Central memory CD8-positive, alpha-beta T cell (primary cell): Measurements from ENCODE around the gene PANX3.

Experiments used
- ATAC-seq: fragments of 150-1000 bp; cut with Tn5 transposase; replicated peaks from 2 replicates; pipeline ENCODE4 v1.10.0; 2022; ENCODE audit warnings: mild to moderate bottlenecking, moderate FRiP score, moderate number of reproducible peaks; ENCODE audit not compliant: poor library complexity, severe bottlenecking; ENCODE audit errors: extremely low read depth
- DNase-seq, 2 donors: peaks; one replicate each; pipeline ENCODE4 v3.0.0; 2021; ENCODE audit warnings: low spot score in 2 of 2
- H3K27ac Mint-ChIP-seq: one replicate; pipeline ENCODE4 v1.8.0; 2022; ENCODE audit warnings: low read depth, mild to moderate bottlenecking, moderate library complexity, mixed read lengths
- H3K27me3 Mint-ChIP-seq: one replicate; pipeline ENCODE4 v1.8.0; 2022; ENCODE audit warnings: mixed read lengths
- H3K36me3 Mint-ChIP-seq: one replicate; pipeline ENCODE4 v1.8.0; 2022; ENCODE audit warnings: mild to moderate bottlenecking, moderate library complexity, mixed read lengths; ENCODE audit not compliant: insufficient read depth
- H3K4me1 Mint-ChIP-seq: one replicate; pipeline ENCODE4 v1.8.0; 2022; ENCODE audit warnings: mixed read lengths
- H3K4me3 Mint-ChIP-seq: one replicate; pipeline ENCODE4 v1.8.0; 2022; ENCODE audit warnings: mild to moderate bottlenecking, moderate library complexity, mixed read lengths
- H3K9me3 Mint-ChIP-seq: one replicate; pipeline ENCODE4 v1.8.0; 2022; ENCODE audit warnings: mixed read lengths

Gene PANX3

GRCh38 chr11:124644426-124645280, 33.4 kb downstream of the PANX3 start:
- no peak for ATAC-seq
- Mint-ChIP-seq H3K9me3 (no peaks in the 10 kb centered on the region), H3K27me3 (no peaks in the 10 kb centered on the region), H3K4me3 (no peak overlapping the region), H3K36me3 (peaks cover 1% of the 10 kb centered on the region), H3K27ac (no peak overlapping the region), H3K4me1 (no peaks in the 10 kb centered on the region)
- no peak for DNase-seq

- no peak overlapping the region for H3K4me3 Mint-ChIP-seq
- H3K27ac Mint-ChIP-seq = no peak overlapping the region
- H3K9me3 Mint-ChIP-seq = no peaks in the 10 kb centered on the region
- no peaks in the 10 kb centered on the region for H3K4me1 Mint-ChIP-seq
- peaks cover 1% of the 10 kb centered on the region for H3K36me3 Mint-ChIP-seq
- no peak for DNase-seq
- no peaks in the 10 kb centered on the region for H3K27me3 Mint-ChIP-seq
- no peak for ATAC-seq
Measured at GRCh38 chr11:124646148-124646547, 34.9 kb downstream of the PANX3 start.

GRCh38 chr11:124648610-124649009, 37.4 kb downstream of the PANX3 start:
- Mint-ChIP-seq H3K27ac (no peak overlapping the region), H3K4me3 (no peak overlapping the region), H3K27me3 (no peaks in the 10 kb centered on the region), H3K4me1 (no peaks in the 10 kb centered on the region), H3K9me3 (no peaks in the 10 kb centered on the region), H3K36me3 (no peaks in the 10 kb centered on the region)
- ATAC-seq (no peak), DNase-seq (no peak)

- DNase-seq (no peak), ATAC-seq (no peak)
- Mint-ChIP-seq H3K27ac (no peak overlapping the region), H3K36me3 (no peaks in the 10 kb centered on the region), H3K9me3 (no peaks in the 10 kb centered on the region), H3K4me1 (no peaks in the 10 kb centered on the region), H3K4me3 (no peak overlapping the region), H3K27me3 (no peaks in the 10 kb centered on the region)
Measured at GRCh38 chr11:124656774-124657630, 45.8 kb downstream of the PANX3 start.

- no peak overlapping the region for H3K4me3 Mint-ChIP-seq
- H3K27ac Mint-ChIP-seq = no peak overlapping the region
- H3K27me3 Mint-ChIP-seq = no peaks in the 10 kb centered on the region
- H3K4me1 Mint-ChIP-seq = no peaks in the 10 kb centered on the region
- H3K9me3 Mint-ChIP-seq = no peaks in the 10 kb centered on the region
- no peak for ATAC-seq
- DNase-seq = no peak
- no peaks in the 10 kb centered on the region for H3K36me3 Mint-ChIP-seq
Measured at GRCh38 chr11:124657904-124658303, 46.7 kb downstream of the PANX3 start.

GRCh38 chr11:124658501-124658900, 47.3 kb downstream of the PANX3 start:
- no peak for ATAC-seq
- H3K27ac Mint-ChIP-seq = no peak overlapping the region
- no peak overlapping the region for H3K4me3 Mint-ChIP-seq
- no peaks in the 10 kb centered on the region for H3K9me3 Mint-ChIP-seq
- H3K27me3 Mint-ChIP-seq = no peaks in the 10 kb centered on the region
- no peak for DNase-seq
- H3K4me1 Mint-ChIP-seq = no peaks in the 10 kb centered on the region
- no peaks in the 10 kb centered on the region for H3K36me3 Mint-ChIP-seq

- DNase-seq (no peak), ATAC-seq (no peak)
- no peak overlapping the region for H3K27ac Mint-ChIP-seq
- no peak overlapping the region for H3K4me3 Mint-ChIP-seq
- no peaks in the 10 kb centered on the region for H3K36me3 Mint-ChIP-seq
- H3K9me3 Mint-ChIP-seq = no peaks in the 10 kb centered on the region
- H3K4me1 Mint-ChIP-seq = no peaks in the 10 kb centered on the region
- H3K27me3 Mint-ChIP-seq = no peaks in the 10 kb centered on the region
Measured at GRCh38 chr11:124658986-124659385, 47.8 kb downstream of the PANX3 start.

GRCh38 chr11:124661553-124661952, 50.3 kb downstream of the PANX3 start:
- DNase-seq (no peak), ATAC-seq (no peak)
- no peaks in the 10 kb centered on the region for H3K36me3 Mint-ChIP-seq
- H3K27me3 Mint-ChIP-seq = no peaks in the 10 kb centered on the region
- H3K4me3 Mint-ChIP-seq = no peak overlapping the region
- no peaks in the 10 kb centered on the region for H3K9me3 Mint-ChIP-seq
- H3K27ac Mint-ChIP-seq = no peak overlapping the region
- H3K4me1 Mint-ChIP-seq = no peaks in the 10 kb centered on the region

GRCh38 chr11:124662106-124662505, 50.9 kb downstream of the PANX3 start:
- Mint-ChIP-seq H3K36me3 (no peaks in the 10 kb centered on the region), H3K27me3 (no peaks in the 10 kb centered on the region), H3K4me1 (no peaks in the 10 kb centered on the region), H3K9me3 (no peaks in the 10 kb centered on the region), H3K27ac (no peak overlapping the region), H3K4me3 (no peak overlapping the region)
- no peak for DNase-seq
- no peak for ATAC-seq

GRCh38 chr11:124663861-124664260, 52.6 kb downstream of the PANX3 start:
- no peak overlapping the region for H3K27ac Mint-ChIP-seq

GRCh38 chr11:124667601-124668000, 56.4 kb downstream of the PANX3 start:
- Mint-ChIP-seq H3K4me1 (peaks cover 6% of the 10 kb centered on the region), H3K4me3 (no peak overlapping the region), H3K36me3 (peaks cover 1% of the 10 kb centered on the region)

More at GRCh38 chr11:124663861-124664260, 52.6 kb downstream of the PANX3 start:
- Mint-ChIP-seq H3K9me3 (no peaks in the 10 kb centered on the region), H3K4me1 (no peaks in the 10 kb centered on the region), H3K4me3 (no peak overlapping the region), H3K36me3 (no peaks in the 10 kb centered on the region), H3K27me3 (no peaks in the 10 kb centered on the region)
- DNase-seq (no peak), ATAC-seq (no peak)

GRCh38 chr11:124669193-124669592, 58.0 kb downstream of the PANX3 start:
- Mint-ChIP-seq H3K9me3 (no peaks in the 10 kb centered on the region), H3K27ac (no peak overlapping the region), H3K4me1 (peaks cover 15% of the 10 kb centered on the region), H3K4me3 (no peak overlapping the region), H3K36me3 (peaks cover 14% of the 10 kb centered on the region), H3K27me3 (no peaks in the 10 kb centered on the region)
- peak in 1 of 2 donors; percentile 21 for DNase-seq
- ATAC-seq = no peak

More at GRCh38 chr11:124667601-124668000, 56.4 kb downstream of the PANX3 start:
- Mint-ChIP-seq H3K27ac (no peak overlapping the region), H3K27me3 (no peaks in the 10 kb centered on the region), H3K9me3 (no peaks in the 10 kb centered on the region)
- ATAC-seq = no peak
- DNase-seq = no peak
